GM12891 (cell line): ENCODE results near the gene MAD1L1.

Experiments
- POLR2A ChIP-seq: IDR thresholded peaks from 2 replicates; pipeline ENCODE4 v1.6.1; 2011; ENCODE audit warnings: low read depth, low read length, control low read depth
- POLR2AphosphoS5 ChIP-seq: IDR thresholded peaks from 2 replicates; pipeline ENCODE4 v1.6.1; 2011; ENCODE audit warnings: low read depth, low read length, control low read depth
- POU2F2 ChIP-seq: IDR thresholded peaks from 2 replicates; pipeline ENCODE4 v1.6.1; 2011; ENCODE audit warnings: low read depth, mild to moderate bottlenecking, control low read depth, low read length, moderate library complexity
- TAF1 ChIP-seq: IDR thresholded peaks from 2 replicates; pipeline ENCODE4 v1.6.1; 2011; ENCODE audit warnings: low read depth, low read length, control low read depth

- TF ChIP-seq POLR2A, result no peak
- no peak for TF ChIP-seq POLR2AphosphoS5
- TF ChIP-seq TAF1, result no peak
- no peak for TF ChIP-seq POU2F2
These were observed 247.7 kb downstream of the MAD1L1 start for GRCh38 chr7:1985042-1985441.
